B cell (primary cell): ENCODE data around the gene FTO. TPM values are rescaled to one million over a fixed set of nuclear protein-coding genes. Genes with fewer than 3 reads are reported as not detected.

ENCODE experiments used
- ATAC-seq: fragments of 200-7000 bp; cut with Tn5 transposase; one replicate; pipeline ENCODE4 v1.10.0; 2021; ENCODE audit warnings: low read depth, mild to moderate bottlenecking, moderate number of reproducible peaks, moderate library complexity
- CTCF ChIA-PET: fragments of 350-600 bp; sonication (Branson Sonifier 250); formaldehyde crosslinking; loops from one replicate; lab custom pipeline; 2021; ENCODE audit warnings: antibody characterized with exemption, inconsistent platforms; lab: Charles Lee
- POLR2A ChIA-PET: fragments of 350-600 bp; sonication (Branson Sonifier 250); formaldehyde crosslinking; loops from one replicate; lab custom pipeline; 2021; ENCODE audit warnings: antibody characterized with exemption; lab: Charles Lee
- DNase-seq: peaks from one replicate; pipeline ENCODE4 v3.0.0; 2013
- H2AFZ ChIP-seq: 2 replicates; pipeline ENCODE4 v1.6.1; 2012; ENCODE audit warnings: mild to moderate bottlenecking, low read depth, low read length; ENCODE audit not compliant: insufficient read depth, poor library complexity, severe bottlenecking
- H3K27ac ChIP-seq, 2 donors: 1 replicate in 1 of 2; 2 replicates in 1 of 2; pipeline ENCODE4 v1.5.1; 2012 to 2013; ENCODE audit warnings: low read length in 2 of 2, mild to moderate bottlenecking in 2 of 2, moderate library complexity in 1 of 2
- H3K27me3 ChIP-seq, 4 experiments: fragments of 200-600 bp in 1 of 4; sonication (generic) in 1 of 4; replicated peaks in 1 of 4; 1 replicate in 2 of 4; 2 replicates in 2 of 4; pipeline versions ENCODE4 v1.6.1 to v1.7.0; 2013 to 2016; ENCODE audit warnings: low read length in 3 of 4, mild to moderate bottlenecking in 2 of 4, mixed read lengths in 1 of 4, moderate library complexity in 1 of 4; ENCODE audit not compliant: insufficient read depth in 4 of 4, control insufficient read depth in 3 of 4; ENCODE audit errors: control extremely low read depth in 1 of 4
- H3K36me3 ChIP-seq, 2 experiments: replicated peaks in 1 of 2; 1 replicate in 1 of 2; 2 replicates in 1 of 2; pipeline versions ENCODE4 v1.6.1 to v1.7.1; 2013; ENCODE audit warnings: low read length in 1 of 2; ENCODE audit not compliant: insufficient read depth in 2 of 2, control insufficient read depth in 1 of 2; ENCODE audit errors: control extremely low read depth in 1 of 2, extremely low read depth in 1 of 2
- H3K4me1 ChIP-seq, 2 donors: fragments of 200-600 bp in 1 of 2; sonication (generic) in 1 of 2; 1 replicate in 1 of 2; 2 replicates in 1 of 2; pipeline versions ENCODE4 v1.5.1 to v1.6.1; 2013 to 2017; ENCODE audit warnings: low read length in 2 of 2; ENCODE audit not compliant: control insufficient read depth in 2 of 2, insufficient read depth in 2 of 2
- H3K4me2 ChIP-seq: replicated peaks from 2 replicates; pipeline ENCODE3; 2012; ENCODE audit warnings: mild to moderate bottlenecking, low read depth, low read length; ENCODE audit not compliant: poor library complexity, severe bottlenecking
- H3K4me3 ChIP-seq, 5 experiments: fragments of 200-600 bp in 1 of 5; sonication (generic) in 1 of 5; 1 replicate in 3 of 5; 2 replicates in 2 of 5; pipeline versions ENCODE4 v1.5.1 to v1.7.0; 2011 to 2016; ENCODE audit warnings: low read length in 4 of 5, mild to moderate bottlenecking in 4 of 5, low read depth in 2 of 5, control low read depth in 1 of 5, moderate library complexity in 1 of 5; ENCODE audit not compliant: insufficient read depth in 1 of 5; ENCODE audit errors: control extremely low read depth in 1 of 5, extremely low read depth in 1 of 5
- H3K79me2 ChIP-seq: fragments of 200-600 bp; sonication (generic); one replicate; pipeline ENCODE4 v1.6.0; 2016; ENCODE audit warnings: low read length; ENCODE audit not compliant: control insufficient read depth, insufficient read depth
- H3K9ac ChIP-seq: fragments of 200-600 bp; sonication (generic); 2 replicates; pipeline ENCODE4 v1.6.1; 2017; ENCODE audit warnings: mild to moderate bottlenecking, low read length, moderate library complexity
- H3K9me3 ChIP-seq, 3 donors: one replicate each; pipeline versions ENCODE4 v1.6.1 to v1.7.1; 2013; ENCODE audit warnings: low read length in 2 of 3; ENCODE audit not compliant: control insufficient read depth in 2 of 3, insufficient read depth in 1 of 3; ENCODE audit errors: control extremely low read depth in 1 of 3
- H4K20me1 ChIP-seq: 2 replicates; pipeline ENCODE4 v1.6.0; 2012; ENCODE audit warnings: mild to moderate bottlenecking, low read length; ENCODE audit not compliant: insufficient read depth, control insufficient read depth, poor library complexity, severe bottlenecking
- H3K27ac Mint-ChIP-seq: one replicate; pipeline ENCODE4 v1.8.0; 2021; ENCODE audit warnings: mixed read lengths
- H3K27me3 Mint-ChIP-seq: one replicate; pipeline ENCODE4 v1.8.0; 2021; ENCODE audit warnings: mixed read lengths
- H3K4me1 Mint-ChIP-seq: one replicate; pipeline ENCODE4 v1.8.0; 2021; ENCODE audit warnings: mixed read lengths
- H3K4me3 Mint-ChIP-seq: one replicate; pipeline ENCODE4 v1.8.0; 2021; ENCODE audit warnings: mixed read lengths
- H3K9me3 Mint-ChIP-seq: one replicate; pipeline ENCODE4 v1.8.0; 2022; ENCODE audit warnings: mixed read lengths; ENCODE audit not compliant: insufficient read depth
- EZH2 ChIP-seq: IDR thresholded peaks from 2 replicates; pipeline ENCODE4 v1.6.1; 2012; ENCODE audit warnings: borderline replicate concordance, low read depth, mild to moderate bottlenecking, moderate library complexity, low read length; ENCODE audit not compliant: insufficient read depth, poor library complexity, severe bottlenecking
- WGBS: methylation state at CpG from one replicate; pipeline ENCODE4 v1.1.5; 2013; ENCODE audit warnings: missing lambda C conversion rate; ENCODE audit not compliant: insufficient coverage; 5-methylcytosine and 5-hydroxymethylcytosine counted together
- intact Hi-C: fragments of 100-400 bp; cut with micrococcal nuclease; formaldehyde crosslinking; loops from one replicate; pipeline ENCODE4 v1.10.0; 2022
- polyA plus RNA-seq: library from polyadenylated mRNA; depleted of rRNA; stranded (reverse); fragments of >200 nt; gene quantifications from 2 replicates; pipeline ENCODE4 v1.2.3, GENCODE V29; 2012
- total RNA-seq, 2 donors: library from RNA; stranded (reverse); fragments of 120-200 nt in 1 of 2; gene quantifications; 1 replicate in 1 of 2; 2 replicates in 1 of 2; pipeline versions ENCODE4 v1.2.3 to v1.2.4, GENCODE V29; 2013 to 2022
- TF ChIP-seq, protein P1 (sequence below): fragments of 200-600 bp; IDR thresholded peaks from one replicate; pipeline ENCODE4 v1.8.0; 2022; ENCODE audit warnings: antibody characterized with exemption, mild to moderate bottlenecking

Gene FTO
- total and polyA plus RNA-seq, 2 donors (not counting 1 experiment from before 2014, with no cell fraction given): 26.5 to 68.5 TPM

- Histone ChIP-seq H3K27me3 (no peaks in the 10 kb centered on the region), H3K36me3 (no peaks in the 10 kb centered on the region), H2AFZ (no peak overlapping the region), H3K9me3 (no peaks in the 10 kb centered on the region), H3K4me2 (no peak overlapping the region), H3K79me2 (peaks cover 56% of the 10 kb centered on the region), H3K4me3 (no peak overlapping the region), H3K27ac (no peak overlapping the region), H4K20me1 (peaks cover 12% of the 10 kb centered on the region), H3K9ac (no peak overlapping the region), H3K4me1 (no peaks in the 10 kb centered on the region)
- ATAC-seq (no peak), DNase-seq (no peak)
- Mint-ChIP-seq H3K27ac (no peak overlapping the region), H3K4me1 (peaks cover 8% of the 10 kb centered on the region), H3K9me3 (no peaks in the 10 kb centered on the region), H3K27me3 (no peaks in the 10 kb centered on the region), H3K4me3 (no peak overlapping the region)
- TF ChIP-seq, protein P1, sequence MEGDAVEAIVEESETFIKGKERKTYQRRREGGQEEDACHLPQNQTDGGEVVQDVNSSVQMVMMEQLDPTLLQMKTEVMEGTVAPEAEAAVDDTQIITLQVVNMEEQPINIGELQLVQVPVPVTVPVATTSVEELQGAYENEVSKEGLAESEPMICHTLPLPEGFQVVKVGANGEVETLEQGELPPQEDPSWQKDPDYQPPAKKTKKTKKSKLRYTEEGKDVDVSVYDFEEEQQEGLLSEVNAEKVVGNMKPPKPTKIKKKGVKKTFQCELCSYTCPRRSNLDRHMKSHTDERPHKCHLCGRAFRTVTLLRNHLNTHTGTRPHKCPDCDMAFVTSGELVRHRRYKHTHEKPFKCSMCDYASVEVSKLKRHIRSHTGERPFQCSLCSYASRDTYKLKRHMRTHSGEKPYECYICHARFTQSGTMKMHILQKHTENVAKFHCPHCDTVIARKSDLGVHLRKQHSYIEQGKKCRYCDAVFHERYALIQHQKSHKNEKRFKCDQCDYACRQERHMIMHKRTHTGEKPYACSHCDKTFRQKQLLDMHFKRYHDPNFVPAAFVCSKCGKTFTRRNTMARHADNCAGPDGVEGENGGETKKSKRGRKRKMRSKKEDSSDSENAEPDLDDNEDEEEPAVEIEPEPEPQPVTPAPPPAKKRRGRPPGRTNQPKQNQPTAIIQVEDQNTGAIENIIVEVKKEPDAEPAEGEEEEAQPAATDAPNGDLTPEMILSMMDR: no peak
- TF ChIP-seq EZH2: no peak
- ChIA-PET CTCF (no interaction called here), POLR2A (no interaction called here)
- no CpG with 5 or more reads among the region's 3 CpGs for WGBS
- intact Hi-C loops: no loop called here
Observed at GRCh38 chr16:53717577-53717976, 13.6 kb downstream of the FTO start.

DNA sequence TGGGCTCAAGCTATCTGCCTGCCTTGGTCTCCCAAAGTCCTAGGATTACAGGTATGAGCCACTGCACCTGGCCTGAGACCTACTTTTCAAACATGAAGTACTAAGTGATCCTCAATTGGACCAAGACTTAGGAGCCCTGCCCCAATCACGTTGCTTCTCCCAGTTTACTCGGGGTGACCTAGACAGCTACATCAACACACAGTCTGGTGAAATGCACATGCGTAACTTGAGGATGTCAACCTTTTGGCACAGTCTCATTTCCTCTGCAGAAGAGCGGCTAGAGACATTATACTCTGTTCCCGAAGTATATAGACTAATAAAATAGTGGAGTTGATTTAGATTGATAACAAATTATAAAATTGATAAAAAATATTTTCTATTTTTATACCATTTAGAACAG, 17.1 kb downstream of the FTO start:
- Histone ChIP-seq H3K4me3 (no peak overlapping the region), H3K4me1 (no peaks in the 10 kb centered on the region), H3K4me2 (no peak overlapping the region), H3K27me3 (no peaks in the 10 kb centered on the region), H3K27ac (no peak overlapping the region), H2AFZ (no peak overlapping the region), H3K36me3 (no peaks in the 10 kb centered on the region), H3K9me3 (no peaks in the 10 kb centered on the region), H3K9ac (no peak overlapping the region), H4K20me1 (peaks cover 24% of the 10 kb centered on the region), H3K79me2 (peaks cover 75% of the 10 kb centered on the region)
- TF ChIP-seq EZH2: no peak
- TF ChIP-seq, protein P1: no peak
- intact Hi-C loops: no loop called here
- DNase-seq (no peak), ATAC-seq (no peak)
- Mint-ChIP-seq H3K9me3 (no peaks in the 10 kb centered on the region), H3K4me1 (peaks cover 11% of the 10 kb centered on the region), H3K4me3 (no peak overlapping the region), H3K27ac (no peak overlapping the region), H3K27me3 (no peaks in the 10 kb centered on the region)
- CTCF ChIA-PET: no interaction called here
- POLR2A ChIA-PET: no interaction called here
- 93% methylated on average over 2 of the region's 5 CpGs for WGBS
